Hepatocyte (in vitro differentiated cells): ENCODE data around the gene NOD2. TPM values are rescaled to one million over a fixed set of nuclear protein-coding genes. Genes with fewer than 3 reads are reported as not detected.

Experiments
- DNase-seq: peaks from one replicate; pipeline ENCODE4 v3.0.0-alpha.2; 2016; ENCODE audit warnings: low spot score
- H2AFZ ChIP-seq: fragments of 200-600 bp; sonication (generic); 2 replicates; pipeline ENCODE4 v1.6.0; 2016; ENCODE audit warnings: antibody characterized with exemption, mild to moderate bottlenecking
- H3K27ac ChIP-seq: fragments of 200-600 bp; sonication (generic); 2 replicates; pipeline ENCODE4 v1.5.1; 2016; ENCODE audit warnings: mild to moderate bottlenecking
- H3K27me3 ChIP-seq: fragments of 200-600 bp; sonication (generic); 2 replicates; pipeline ENCODE4 v1.6.1; 2016
- H3K36me3 ChIP-seq: fragments of 200-600 bp; sonication (generic); replicated peaks from 2 replicates; pipeline ENCODE4 v1.5.1; 2016; ENCODE audit warnings: low read depth; ENCODE audit not compliant: insufficient read depth
- H3K4me1 ChIP-seq: fragments of 200-600 bp; sonication (generic); 2 replicates; pipeline ENCODE4 v1.5.1; 2016; ENCODE audit warnings: mild to moderate bottlenecking, moderate library complexity; ENCODE audit not compliant: insufficient read depth
- H3K4me2 ChIP-seq: fragments of 200-600 bp; sonication (generic); 2 replicates; pipeline ENCODE4 v1.6.0; 2016
- H3K4me3 ChIP-seq: fragments of 200-600 bp; sonication (generic); 2 replicates; pipeline ENCODE4 v1.5.1; 2016; ENCODE audit warnings: mild to moderate bottlenecking
- H3K79me2 ChIP-seq: fragments of 200-600 bp; sonication (generic); 2 replicates; pipeline ENCODE4 v1.6.0; 2017; ENCODE audit warnings: mild to moderate bottlenecking
- H3K9me2 ChIP-seq: fragments of 200-600 bp; sonication (generic); replicated peaks from 2 replicates; pipeline ENCODE4 v1.6.0; 2017; ENCODE audit warnings: mild to moderate bottlenecking; ENCODE audit not compliant: insufficient read depth
- H3K9me3 ChIP-seq: fragments of 200-600 bp; sonication (generic); 2 replicates; pipeline ENCODE4 v1.5.1; 2016; ENCODE audit warnings: low read depth, mild to moderate bottlenecking
- H4K20me1 ChIP-seq: fragments of 200-600 bp; sonication (generic); 2 replicates; pipeline ENCODE4 v1.6.0; 2016; ENCODE audit warnings: mild to moderate bottlenecking; ENCODE audit not compliant: insufficient read depth, poor library complexity, severe bottlenecking
- EZH2 ChIP-seq: fragments of 200-600 bp; sonication (generic); IDR thresholded peaks from 2 replicates; pipeline ENCODE4 v1.6.1; 2016; ENCODE audit warnings: antibody characterized with exemption, mild to moderate bottlenecking, borderline replicate concordance
- EZH2phosphoT487 ChIP-seq: fragments of 200-600 bp; sonication (generic); IDR thresholded peaks from one replicate; pipeline ENCODE4 v1.6.1; 2018; ENCODE audit warnings: antibody characterized with exemption, mild to moderate bottlenecking, low read depth, moderate library complexity; ENCODE audit not compliant: unreplicated experiment, severe bottlenecking
- WGBS: methylation state at CpG from one replicate; pipeline ENCODE4 v1.1.6; 2016; ENCODE audit warnings: low lambda C conversion rate; ENCODE audit errors: missing lambda C conversion rate; 5-methylcytosine and 5-hydroxymethylcytosine counted together
- polyA plus RNA-seq: library from polyadenylated mRNA; unstranded; fragments of >200 nt; fragmentation: Nextera tagmentation; extraction: Ambion mirVana; gene quantifications from 2 replicates; pipeline ENCODE4 v1.2.1, GENCODE V29; 2016
- total RNA-seq: library from RNA; depleted of rRNA; stranded (reverse); fragments of >200 nt; gene quantifications from 2 replicates; pipeline ENCODE4 v1.2.3, GENCODE V29; 2014
- TF ChIP-seq, protein P1 (sequence below): fragments of 200-600 bp; sonication (generic); IDR thresholded peaks from 2 replicates; pipeline ENCODE4 v1.5.1; 2016; ENCODE audit warnings: antibody characterized with exemption, mild to moderate bottlenecking; ENCODE audit not compliant: poor library complexity

The NOD2 gene
- total and polyA plus RNA-seq, 2 experiments from 2014 or later, result 0.13 TPM; not detected in 1

DNA sequence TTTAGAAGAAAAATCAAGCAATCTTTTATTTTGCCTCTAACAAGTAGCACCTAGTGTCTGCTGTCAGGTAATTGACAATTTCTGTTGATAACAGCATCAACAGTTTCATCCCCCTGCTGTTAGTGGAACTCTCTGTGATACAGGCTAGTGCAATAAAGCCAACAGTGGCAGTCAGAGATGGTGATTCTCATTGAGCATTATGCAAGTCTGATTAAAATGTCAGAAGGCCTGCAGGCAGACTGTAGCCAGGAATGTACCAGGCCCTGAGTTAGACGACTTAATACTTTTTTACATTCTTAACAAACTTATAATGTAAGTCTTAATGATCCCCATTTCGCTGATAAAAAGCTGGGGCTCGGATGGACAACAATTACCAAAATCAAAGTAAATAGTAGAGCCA lies 63.1 kb downstream of the NOD2 start:
- Histone ChIP-seq H3K27ac (no peak overlapping the region), H3K9me2 (no peaks in the 10 kb centered on the region), H3K79me2 (no peaks in the 10 kb centered on the region), H3K36me3 (no peaks in the 10 kb centered on the region), H3K4me2 (no peak overlapping the region), H3K9me3 (no peaks in the 10 kb centered on the region), H2AFZ (no peak overlapping the region), H4K20me1 (no peaks in the 10 kb centered on the region), H3K27me3 (no peaks in the 10 kb centered on the region), H3K4me1 (no peaks in the 10 kb centered on the region), H3K4me3 (no peak overlapping the region)
- TF ChIP-seq, protein P1, sequence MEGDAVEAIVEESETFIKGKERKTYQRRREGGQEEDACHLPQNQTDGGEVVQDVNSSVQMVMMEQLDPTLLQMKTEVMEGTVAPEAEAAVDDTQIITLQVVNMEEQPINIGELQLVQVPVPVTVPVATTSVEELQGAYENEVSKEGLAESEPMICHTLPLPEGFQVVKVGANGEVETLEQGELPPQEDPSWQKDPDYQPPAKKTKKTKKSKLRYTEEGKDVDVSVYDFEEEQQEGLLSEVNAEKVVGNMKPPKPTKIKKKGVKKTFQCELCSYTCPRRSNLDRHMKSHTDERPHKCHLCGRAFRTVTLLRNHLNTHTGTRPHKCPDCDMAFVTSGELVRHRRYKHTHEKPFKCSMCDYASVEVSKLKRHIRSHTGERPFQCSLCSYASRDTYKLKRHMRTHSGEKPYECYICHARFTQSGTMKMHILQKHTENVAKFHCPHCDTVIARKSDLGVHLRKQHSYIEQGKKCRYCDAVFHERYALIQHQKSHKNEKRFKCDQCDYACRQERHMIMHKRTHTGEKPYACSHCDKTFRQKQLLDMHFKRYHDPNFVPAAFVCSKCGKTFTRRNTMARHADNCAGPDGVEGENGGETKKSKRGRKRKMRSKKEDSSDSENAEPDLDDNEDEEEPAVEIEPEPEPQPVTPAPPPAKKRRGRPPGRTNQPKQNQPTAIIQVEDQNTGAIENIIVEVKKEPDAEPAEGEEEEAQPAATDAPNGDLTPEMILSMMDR, result no peak
- TF ChIP-seq EZH2phosphoT487, result no peak
- 80% methylated on average over 3 of the region's 3 CpGs for WGBS
- DNase-seq, result no peak

DNA sequence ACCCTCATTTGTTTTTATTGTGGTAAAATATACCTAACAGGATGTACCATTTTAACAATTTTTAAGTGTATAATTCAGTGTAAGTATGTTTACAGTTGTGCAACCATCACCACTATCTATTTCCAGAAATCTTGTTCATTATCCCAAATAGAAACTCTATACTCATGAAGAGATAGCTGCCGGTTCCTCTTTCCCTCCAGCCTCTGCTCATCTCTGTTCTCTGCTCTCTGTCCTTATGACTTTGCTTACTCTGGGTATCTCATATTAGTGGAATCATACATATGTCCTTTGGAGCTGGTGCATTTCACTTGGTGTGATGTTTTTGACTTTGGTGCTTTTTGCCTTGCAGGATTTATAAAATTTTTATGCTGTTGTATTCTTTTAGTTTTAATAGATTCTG lies 67.9 kb downstream of the NOD2 start:
- Histone ChIP-seq H3K27me3 (no peaks in the 10 kb centered on the region), H3K27ac (no peak overlapping the region), H3K9me3 (no peaks in the 10 kb centered on the region), H3K4me2 (no peak overlapping the region), H3K4me1 (no peaks in the 10 kb centered on the region), H4K20me1 (no peaks in the 10 kb centered on the region), H2AFZ (no peak overlapping the region), H3K4me3 (no peak overlapping the region), H3K9me2 (no peaks in the 10 kb centered on the region), H3K36me3 (no peaks in the 10 kb centered on the region), H3K79me2 (no peaks in the 10 kb centered on the region)
- TF ChIP-seq EZH2 (no peak), EZH2phosphoT487 (no peak)
- TF ChIP-seq, protein P1, result no peak
- WGBS, result 73% methylated on average over 1 of the region's 1 CpG
- DNase-seq, result no peak

DNA sequence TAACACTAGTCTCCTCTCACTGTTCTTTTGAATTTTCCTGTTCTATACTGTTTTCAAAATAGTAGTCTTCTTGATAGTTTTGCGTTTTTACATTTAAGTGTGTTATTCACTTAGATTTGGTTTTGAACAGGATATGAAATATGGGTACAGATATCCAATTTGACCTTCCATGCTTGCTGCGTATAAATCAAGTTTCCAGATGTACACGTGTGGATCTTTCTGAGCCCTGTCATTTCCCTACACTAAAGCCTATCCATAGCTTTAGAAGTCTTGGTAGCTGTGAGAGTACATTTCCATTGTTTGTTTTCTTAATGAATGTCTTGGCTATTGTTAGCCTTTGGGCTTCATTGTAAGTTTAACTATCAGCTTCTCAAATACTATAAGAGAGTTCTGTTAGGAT lies 68.8 kb downstream of the NOD2 start:
- Histone ChIP-seq H3K36me3 (no peaks in the 10 kb centered on the region), H3K4me2 (no peak overlapping the region), H3K27ac (no peak overlapping the region), H3K9me2 (no peaks in the 10 kb centered on the region), H3K9me3 (no peaks in the 10 kb centered on the region), H3K27me3 (no peaks in the 10 kb centered on the region), H3K4me3 (no peak overlapping the region), H3K4me1 (no peaks in the 10 kb centered on the region), H2AFZ (no peak overlapping the region), H3K79me2 (no peaks in the 10 kb centered on the region), H4K20me1 (no peaks in the 10 kb centered on the region)
- no peak for DNase-seq
- WGBS, result 85% methylated on average over 3 of the region's 3 CpGs
- TF ChIP-seq EZH2phosphoT487 (no peak), EZH2 (no peak)

DNA sequence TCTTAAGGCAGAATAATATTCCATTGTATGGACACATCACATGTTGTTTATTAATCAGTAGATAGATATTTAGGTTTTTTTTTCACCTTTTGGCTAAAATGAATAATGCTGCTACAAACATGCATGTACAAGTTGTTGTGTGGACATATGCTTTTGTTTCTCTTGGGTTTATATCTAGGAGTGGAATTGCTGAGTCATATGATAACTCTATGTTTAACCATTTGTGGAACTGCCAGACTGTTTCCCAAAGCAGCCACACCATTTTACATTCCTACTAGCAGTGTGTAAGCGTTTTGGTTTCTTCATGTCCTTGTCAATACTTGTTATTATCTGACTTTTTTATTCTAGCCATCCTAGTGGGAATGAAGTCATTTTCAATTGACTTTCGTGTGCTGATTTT lies 69.8 kb downstream of the NOD2 start:
- H3K36me3 ChIP-seq, result peaks cover 2% of the 10 kb centered on the region
- no peak overlapping the region for H3K4me2 ChIP-seq
- no peaks in the 10 kb centered on the region for H3K9me3 ChIP-seq
- DNase-seq, result no peak
- no peaks in the 10 kb centered on the region for H3K79me2 ChIP-seq
- H3K4me3 ChIP-seq, result no peak overlapping the region
- TF ChIP-seq EZH2, result no peak
- no peaks in the 10 kb centered on the region for H4K20me1 ChIP-seq
- no peak overlapping the region for H3K27ac ChIP-seq
- no peaks in the 10 kb centered on the region for H3K27me3 ChIP-seq
- WGBS, result 92% methylated on average over 2 of the region's 2 CpGs
- H3K9me2 ChIP-seq, result no peaks in the 10 kb centered on the region
- no peaks in the 10 kb centered on the region for H3K4me1 ChIP-seq
- H2AFZ ChIP-seq, result no peak overlapping the region

DNA sequence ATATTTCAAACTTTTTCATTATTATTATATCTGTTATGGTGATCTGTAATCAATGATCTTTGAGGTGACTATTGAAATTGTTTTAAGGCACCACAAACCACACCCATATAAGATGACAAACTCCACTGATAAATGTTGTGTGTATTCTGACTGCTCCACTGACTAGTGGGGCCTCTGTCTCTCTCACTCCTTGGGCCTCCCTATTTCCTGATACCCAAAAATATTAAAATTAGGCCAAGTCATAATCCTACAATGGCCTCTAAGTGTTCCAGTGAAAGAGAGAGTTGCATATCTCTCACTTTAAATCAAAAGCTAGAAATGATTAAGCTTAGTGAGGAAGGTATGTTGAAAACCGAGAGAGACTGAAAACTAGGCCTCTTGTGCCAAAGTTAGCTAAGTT lies 71.9 kb downstream of the NOD2 start:
- no peaks in the 10 kb centered on the region for H3K4me1 ChIP-seq
- DNase-seq, result no peak
- H3K9me3 ChIP-seq, result no peaks in the 10 kb centered on the region
- H3K4me3 ChIP-seq, result no peak overlapping the region
- no peaks in the 10 kb centered on the region for H3K27me3 ChIP-seq
- H3K9me2 ChIP-seq, result no peaks in the 10 kb centered on the region
- no peak overlapping the region for H2AFZ ChIP-seq
- no peaks in the 10 kb centered on the region for H4K20me1 ChIP-seq
- WGBS, result 97% methylated on average over 1 of the region's 1 CpG
- no peak overlapping the region for H3K27ac ChIP-seq
- H3K79me2 ChIP-seq, result no peaks in the 10 kb centered on the region
- H3K4me2 ChIP-seq, result no peak overlapping the region
- no peak for TF ChIP-seq EZH2phosphoT487
- no peak for TF ChIP-seq EZH2
- TF ChIP-seq, protein P1, result no peak
- peaks cover 2% of the 10 kb centered on the region for H3K36me3 ChIP-seq
